Neural cell (in vitro differentiated cells): ENCODE data around the gene TRAPPC2L. TPM values are rescaled to one million over a fixed set of nuclear protein-coding genes. Genes with fewer than 3 reads are reported as not detected.

Experiments used
- H2AFZ ChIP-seq: fragments of 200-600, 300-800 bp; sonication (generic), shearing (Covaris generic); 2 replicates; pipeline ENCODE4 v1.6.0; 2014; ENCODE audit warnings: low read depth, mild to moderate bottlenecking, antibody characterized with exemption, low read length, moderate library complexity
- H3F3A ChIP-seq: fragments of 200-600 bp; shearing (Covaris generic); 2 replicates; pipeline ENCODE4 v1.6.1; 2016; ENCODE audit warnings: mild to moderate bottlenecking, moderate library complexity, mixed read lengths, antibody characterized with exemption, low read length; ENCODE audit not compliant: insufficient read depth, poor library complexity, severe bottlenecking
- H3K27ac ChIP-seq: fragments of 200-600, 300-800 bp; sonication (generic), shearing (Covaris generic); 2 replicates; pipeline ENCODE4 v1.5.1; 2014; ENCODE audit warnings: mild to moderate bottlenecking, low read length, moderate library complexity
- H3K27me3 ChIP-seq: fragments of 300-800, 200-600 bp; sonication (generic), shearing (Covaris generic); 2 replicates; pipeline ENCODE4 v1.6.0; 2014; ENCODE audit warnings: mild to moderate bottlenecking, low read depth, low read length, moderate library complexity; ENCODE audit not compliant: insufficient read depth
- H3K36me3 ChIP-seq: fragments of 300-800, 200-600 bp; sonication (generic), shearing (Covaris generic); 2 replicates; pipeline ENCODE4 v1.5.1; 2014; ENCODE audit warnings: mild to moderate bottlenecking, antibody characterized with exemption, low read length, moderate library complexity; ENCODE audit not compliant: insufficient read depth
- H3K4me2 ChIP-seq: fragments of 300-800, 200-600 bp; sonication (generic), shearing (Covaris generic); 2 replicates; pipeline ENCODE4 v1.6.0; 2014; ENCODE audit warnings: mild to moderate bottlenecking, low read length
- H3K4me3 ChIP-seq: fragments of 300-800, 200-600 bp; sonication (generic), shearing (Covaris generic); 2 replicates; pipeline ENCODE4 v1.5.1; 2014; ENCODE audit warnings: mild to moderate bottlenecking, low read length, moderate library complexity
- H3K79me2 ChIP-seq: fragments of 200-600 bp; shearing (Covaris generic); replicated peaks from 2 replicates; pipeline ENCODE4 v1.6.0; 2014; ENCODE audit warnings: mild to moderate bottlenecking, low read length, moderate library complexity; ENCODE audit not compliant: insufficient read depth
- H3K9ac ChIP-seq: fragments of 300-800, 200-600 bp; sonication (generic), shearing (Covaris generic); 2 replicates; pipeline ENCODE4 v1.6.1; 2016; ENCODE audit warnings: mild to moderate bottlenecking, low read length, mixed read lengths
- H3K9me2 ChIP-seq: fragments of 200-600 bp; shearing (Covaris generic); 2 replicates; pipeline ENCODE4 v1.6.1; 2016; ENCODE audit warnings: mild to moderate bottlenecking, low read length, mixed read lengths; ENCODE audit not compliant: insufficient read depth
- H3K9me3 ChIP-seq: fragments of 200-600, 300-800 bp; sonication (generic), shearing (Covaris generic); 2 replicates; pipeline ENCODE4 v1.6.1; 2016; ENCODE audit warnings: mild to moderate bottlenecking, mixed run types, low read length, moderate library complexity, mixed read lengths
- H4K20me1 ChIP-seq: fragments of 200-600 bp; shearing (Covaris generic); 2 replicates; pipeline ENCODE4 v1.6.1; 2016; ENCODE audit warnings: mild to moderate bottlenecking, mixed run types; ENCODE audit not compliant: insufficient read depth
- CTCF ChIP-seq: fragments of 450-650 bp; IDR thresholded peaks from 2 replicates; pipeline ENCODE4 v1.5.1; 2014; ENCODE audit warnings: antibody characterized with exemption, mild to moderate bottlenecking, moderate library complexity; ENCODE audit not compliant: poor library complexity, severe bottlenecking
- EP300 ChIP-seq: fragments of 450-650 bp; conservative IDR thresholded peaks from 2 replicates; pipeline ENCODE4 v1.6.1; 2014; ENCODE audit warnings: antibody characterized with exemption, mild to moderate bottlenecking, moderate library complexity; ENCODE audit not compliant: poor library complexity, severe bottlenecking
- EZH2 ChIP-seq: fragments of 200-600, 300-800 bp; shearing (Covaris generic), sonication (generic); IDR thresholded peaks from 2 replicates; pipeline ENCODE4 v1.6.1; 2014; ENCODE audit warnings: antibody characterized with exemption, low read length, borderline replicate concordance, mild to moderate bottlenecking; ENCODE audit not compliant: insufficient read depth, poor library complexity, severe bottlenecking
- MXI1 ChIP-seq: fragments of 450-650 bp; conservative IDR thresholded peaks from 2 replicates; pipeline ENCODE4 v1.6.1; 2014; ENCODE audit warnings: antibody characterized with exemption, mild to moderate bottlenecking; ENCODE audit not compliant: poor library complexity, severe bottlenecking
- POLR2AphosphoS5 ChIP-seq: IDR thresholded peaks from 2 replicates; pipeline ENCODE4 v1.6.1; 2012
- RAD21 ChIP-seq: fragments of 450-650 bp; conservative IDR thresholded peaks from 2 replicates; pipeline ENCODE4 v1.6.1; 2014; ENCODE audit warnings: antibody characterized with exemption, mild to moderate bottlenecking, moderate library complexity
- REST ChIP-seq: IDR thresholded peaks from 2 replicates; pipeline ENCODE4 v1.6.1; 2012; ENCODE audit warnings: borderline replicate concordance
- SMC3 ChIP-seq: fragments of 450-650 bp; conservative IDR thresholded peaks from 2 replicates; pipeline ENCODE4 v1.6.1; 2014; ENCODE audit warnings: antibody characterized with exemption, mild to moderate bottlenecking, moderate library complexity; ENCODE audit not compliant: poor library complexity
- TAF1 ChIP-seq: IDR thresholded peaks from 2 replicates; pipeline ENCODE4 v1.6.1; 2012; ENCODE audit warnings: low read depth
- polyA plus RNA-seq: library from polyadenylated mRNA; depleted of rRNA; stranded (reverse); fragments of >200 nt; gene quantifications from 2 replicates; pipeline ENCODE4 v1.2.3, GENCODE V29; 2014

The TRAPPC2L gene
- polyA plus RNA-seq, 1 donor from 2014 or later = 70.2 TPM

- H3K27me3 ChIP-seq = no peaks in the 10 kb centered on the region
- H3K27ac ChIP-seq = no peak overlapping the region
- H3K9me3 ChIP-seq = no peaks in the 10 kb centered on the region
- H3F3A ChIP-seq = no peaks in the 10 kb centered on the region
- TF ChIP-seq EP300 = no peak
- no peak for TF ChIP-seq CTCF
- TF ChIP-seq TAF1 = no peak
- no peak for TF ChIP-seq SMC3
- TF ChIP-seq POLR2AphosphoS5 = no peak
- TF ChIP-seq RAD21 = no peak
- TF ChIP-seq MXI1 = no peak
- no peak for TF ChIP-seq REST
- no peak for TF ChIP-seq EZH2
- no peaks in the 10 kb centered on the region for H3K79me2 ChIP-seq
- H4K20me1 ChIP-seq = no peaks in the 10 kb centered on the region
- H3K4me2 ChIP-seq = no peak overlapping the region
- no peaks in the 10 kb centered on the region for H3K9me2 ChIP-seq
- no peak overlapping the region for H3K9ac ChIP-seq
- H3K36me3 ChIP-seq = no peaks in the 10 kb centered on the region
- no peak overlapping the region for H2AFZ ChIP-seq
- H3K4me3 ChIP-seq = no peak overlapping the region
These were observed 18.1 kb downstream of the TRAPPC2L start for GRCh38 chr16:88874938-88875599.

GRCh38 chr16:88875703-88876234, 18.8 kb downstream of the TRAPPC2L start:
- no peak overlapping the region for H2AFZ ChIP-seq
- no peak for TF ChIP-seq CTCF
- no peak for TF ChIP-seq EZH2
- TF ChIP-seq RAD21 = no peak
- TF ChIP-seq REST = no peak
- no peak for TF ChIP-seq SMC3
- no peak for TF ChIP-seq TAF1
- no peak for TF ChIP-seq POLR2AphosphoS5
- no peak for TF ChIP-seq MXI1
- TF ChIP-seq EP300 = no peak
- H3K9ac ChIP-seq = no peak overlapping the region
- H4K20me1 ChIP-seq = no peaks in the 10 kb centered on the region
- H3K9me3 ChIP-seq = no peaks in the 10 kb centered on the region
- H3F3A ChIP-seq = no peaks in the 10 kb centered on the region
- no peaks in the 10 kb centered on the region for H3K36me3 ChIP-seq
- H3K27me3 ChIP-seq = no peaks in the 10 kb centered on the region
- no peaks in the 10 kb centered on the region for H3K79me2 ChIP-seq
- H3K9me2 ChIP-seq = no peaks in the 10 kb centered on the region
- no peak overlapping the region for H3K4me2 ChIP-seq
- no peak overlapping the region for H3K27ac ChIP-seq
- no peak overlapping the region for H3K4me3 ChIP-seq
